ENCODE data around the gene AFG1L.

Gene AFG1L

GRCh38 chr6:108463784-108464183, 168.9 kb downstream of the AFG1L start:
- TF ChIP-seq CTCF (conservative IDR thresholded peaks at IDR 0.05; ENCODE audit: low read depth, low read length), result no peak
- no peaks in the 10 kb centered on the region for H4K20me1 ChIP-seq (ENCODE audit: insufficient read depth)
- no peak overlapping the region for H3K27ac ChIP-seq
- no peaks in the 10 kb centered on the region for H3K36me3 ChIP-seq (ENCODE audit: insufficient read depth)
- no peaks in the 10 kb centered on the region for H3K4me1 ChIP-seq (ENCODE audit: low read depth, poor library complexity, severe bottlenecking)
- no peak overlapping the region for H3K4me2 ChIP-seq
- no peaks in the 10 kb centered on the region for H3K27me3 ChIP-seq (ENCODE audit: insufficient read depth, low read depth)
- no peak overlapping the region for H3K4me3 ChIP-seq (IDR thresholded peaks at IDR 0.05; ENCODE audit: insufficient read depth, low read depth, low read length)
- no peak overlapping the region for H3K9ac ChIP-seq
- no peaks in the 10 kb centered on the region for H3K79me2 ChIP-seq (ENCODE audit: insufficient read depth, low read depth)
- H2AFZ ChIP-seq (ENCODE audit: low read depth), result no peak overlapping the region

GRCh38 chr6:108464418-108465097, 169.7 kb downstream of the AFG1L start:
- Histone ChIP-seq H3K9ac (no peak overlapping the region), H4K20me1 (ENCODE audit: insufficient read depth) (no peaks in the 10 kb centered on the region), H3K4me1 (ENCODE audit: low read depth, poor library complexity, severe bottlenecking) (no peaks in the 10 kb centered on the region), H2AFZ (ENCODE audit: low read depth) (no peak overlapping the region), H3K27me3 (ENCODE audit: insufficient read depth, low read depth) (no peaks in the 10 kb centered on the region), H3K36me3 (ENCODE audit: insufficient read depth) (no peaks in the 10 kb centered on the region), H3K79me2 (ENCODE audit: insufficient read depth, low read depth) (no peaks in the 10 kb centered on the region), H3K4me2 (no peak overlapping the region), H3K27ac (no peak overlapping the region), H3K4me3 (IDR thresholded peaks at IDR 0.05; ENCODE audit: insufficient read depth, low read depth, low read length) (no peak overlapping the region)
- TF ChIP-seq CTCF (conservative IDR thresholded peaks at IDR 0.05; ENCODE audit: low read depth, low read length), result no peak

GRCh38 chr6:108465098-108465495, 170.2 kb downstream of the AFG1L start:
- Histone ChIP-seq H3K27me3 (ENCODE audit: insufficient read depth, low read depth) (no peaks in the 10 kb centered on the region), H4K20me1 (ENCODE audit: insufficient read depth) (no peaks in the 10 kb centered on the region), H3K4me2 (no peak overlapping the region), H3K9ac (no peak overlapping the region), H3K4me3 (IDR thresholded peaks at IDR 0.05; ENCODE audit: insufficient read depth, low read depth, low read length) (no peak overlapping the region), H3K79me2 (ENCODE audit: insufficient read depth, low read depth) (no peaks in the 10 kb centered on the region), H3K4me1 (ENCODE audit: low read depth, poor library complexity, severe bottlenecking) (no peaks in the 10 kb centered on the region), H3K27ac (no peak overlapping the region), H3K36me3 (ENCODE audit: insufficient read depth) (no peaks in the 10 kb centered on the region), H2AFZ (ENCODE audit: low read depth) (no peak overlapping the region)
- TF ChIP-seq CTCF (conservative IDR thresholded peaks at IDR 0.05; ENCODE audit: low read depth, low read length), result no peak

- Histone ChIP-seq H3K4me2 (no peak overlapping the region), H2AFZ (ENCODE audit: low read depth) (no peak overlapping the region), H4K20me1 (ENCODE audit: insufficient read depth) (no peaks in the 10 kb centered on the region), H3K36me3 (ENCODE audit: insufficient read depth) (no peaks in the 10 kb centered on the region), H3K4me1 (ENCODE audit: low read depth, poor library complexity, severe bottlenecking) (no peaks in the 10 kb centered on the region), H3K9ac (no peak overlapping the region), H3K4me3 (IDR thresholded peaks at IDR 0.05; ENCODE audit: insufficient read depth, low read depth, low read length) (no peak overlapping the region), H3K27me3 (ENCODE audit: insufficient read depth, low read depth) (no peaks in the 10 kb centered on the region), H3K27ac (no peak overlapping the region), H3K79me2 (ENCODE audit: insufficient read depth, low read depth) (no peaks in the 10 kb centered on the region)
- TF ChIP-seq CTCF (conservative IDR thresholded peaks at IDR 0.05; ENCODE audit: low read depth, low read length), result no peak
Observed at GRCh38 chr6:108468346-108468745, 173.5 kb downstream of the AFG1L start.

Measured in KMS-11 (cell line).